ENCODE measurements around the gene SCYGR5.

GRCh38 chr2:227674485-227674884 is 7.9 kb downstream of the SCYGR5 start:
- TF ChIP-seq MAX (IDR thresholded peaks at IDR 0.05) = no peak
- TF ChIP-seq YY1 (IDR thresholded peaks at IDR 0.05; ENCODE audit: low read depth) = no peak
- TF ChIP-seq REST (IDR thresholded peaks at IDR 0.05; ENCODE audit: low read depth) = no peak
